ENCODE data around the gene NFATC1. TPM values are rescaled to one million over a fixed set of nuclear protein-coding genes. Genes with fewer than 3 reads are reported as not detected.

NFATC1 gene
- polyA plus RNA-seq, 2 of the 4 experiments (the other 2 are of a cell fraction) = 0.52 to 1.7 TPM

- no peak overlapping the region for H3K27ac ChIP-seq
- H3K4me3 ChIP-seq = no peak overlapping the region
- FAIRE-seq (no peak), ATAC-seq (no peak), DNase-seq (ENCODE audit: low read depth in 1 of 2, low spot score in 1 of 2) (no peak)
- POLR2A ChIA-PET = no interaction called here
- WGBS (ENCODE audit: missing lambda C conversion rate) = no CpG with 5 or more reads among the region's 21 CpGs
- TF ChIP-seq ZNF302 (CRISPR knock-in tag; IDR thresholded peaks at IDR 0.05) (no peak), HEYL (CRISPR knock-in tag; IDR thresholded peaks at IDR 0.05) (no peak), NFE2L2 (conservative IDR thresholded peaks at IDR 0.05; ENCODE audit: low read length) (no peak), ATOH8 (CRISPR knock-in tag; IDR thresholded peaks at IDR 0.05; ENCODE audit: low read depth) (no peak), RNF2 (IDR thresholded peaks at IDR 0.05; ENCODE audit: borderline replicate concordance, low read depth) (no peak), HOXB5 (CRISPR knock-in tag; IDR thresholded peaks at IDR 0.05) (no peak), JUNB (IDR thresholded peaks at IDR 0.05) (no peak), MAFK (IDR thresholded peaks at IDR 0.05; ENCODE audit: partially characterized antibody) (no peak), RAD21 (conservative IDR thresholded peaks at IDR 0.05 in 1 of 2, IDR thresholded peaks at IDR 0.05 in 1 of 2) (no peak), KDM1A (IDR thresholded peaks at IDR 0.05; ENCODE audit: low read depth) (no peak), FOSL2 (IDR thresholded peaks at IDR 0.05) (no peak), FOSL2 (CRISPR knock-in tag; IDR thresholded peaks at IDR 0.05) (no peak), TP53 (CRISPR knock-in tag; IDR thresholded peaks at IDR 0.05) (no peak)
- H3K4me1 ChIP-seq = no peaks in the 10 kb centered on the region
- H3K9me3 ChIP-seq = no peaks in the 10 kb centered on the region
- H3K4me2 ChIP-seq = no peak overlapping the region
- CTCF ChIA-PET = no interaction called here
Observed at GRCh38 chr18:79470547-79470946, 74.8 kb downstream of the NFATC1 start.

- FAIRE-seq (no peak), ATAC-seq (no peak), DNase-seq (ENCODE audit: low read depth in 1 of 2, low spot score in 1 of 2) (no peak)
- TF ChIP-seq NFE2L2 (conservative IDR thresholded peaks at IDR 0.05; ENCODE audit: low read length) = no peak
- TF ChIP-seq ATOH8 (CRISPR knock-in tag; IDR thresholded peaks at IDR 0.05; ENCODE audit: low read depth) = no peak
- TF ChIP-seq RARB (CRISPR knock-in tag; IDR thresholded peaks at IDR 0.05) = no peak
- TF ChIP-seq SMC3 (IDR thresholded peaks at IDR 0.05) = no peak
- TF ChIP-seq CHD2 (IDR thresholded peaks at IDR 0.05; ENCODE audit: low read length, partially characterized antibody) = no peak
- no peak for TF ChIP-seq KDM1A (IDR thresholded peaks at IDR 0.05; ENCODE audit: low read depth)
- TF ChIP-seq PBX3 (IDR thresholded peaks at IDR 0.05) = no peak
- TF ChIP-seq FOXS1 (CRISPR knock-in tag; IDR thresholded peaks at IDR 0.05) = no peak
- TF ChIP-seq ELK1 (IDR thresholded peaks at IDR 0.05; ENCODE audit: low read depth, low read length) = no peak
- no peak for TF ChIP-seq HOXB13 (CRISPR knock-in tag; IDR thresholded peaks at IDR 0.05; ENCODE audit: low read depth)
- no peak for TF ChIP-seq RFX5 (IDR thresholded peaks at IDR 0.05)
- no peak for TF ChIP-seq ZC3H11A (IDR thresholded peaks at IDR 0.05)
- POLR2A ChIA-PET = no interaction called here
- no peak overlapping the region for H3K27ac ChIP-seq
- no peak overlapping the region for H3K4me2 ChIP-seq
- no peak overlapping the region for H3K4me3 ChIP-seq
- H3K9me3 ChIP-seq = no peaks in the 10 kb centered on the region
- CTCF ChIA-PET = no interaction called here
- 75% methylated on average over 16 of the region's 16 CpGs for WGBS (ENCODE audit: missing lambda C conversion rate)
- H3K4me1 ChIP-seq = no peaks in the 10 kb centered on the region
Observed at GRCh38 chr18:79471046-79471445, 75.3 kb downstream of the NFATC1 start.

- no peak for FAIRE-seq
- WGBS (ENCODE audit: missing lambda C conversion rate) = 69% methylated on average over 8 of the region's 16 CpGs
- no peak for TF ChIP-seq JUN (IDR thresholded peaks at IDR 0.05)
- no peak for TF ChIP-seq RCOR1 (IDR thresholded peaks at IDR 0.05; ENCODE audit: low read depth, low read length)
- no peak for TF ChIP-seq SREBF2 (IDR thresholded peaks at IDR 0.05)
- no peak for TF ChIP-seq MAZ (IDR thresholded peaks at IDR 0.05; ENCODE audit: borderline replicate concordance, low read depth, low read length)
- TF ChIP-seq GATA3 (IDR thresholded peaks at IDR 0.05; ENCODE audit: borderline replicate concordance) = no peak
- no peak for TF ChIP-seq NR3C1 (IDR thresholded peaks at IDR 0.05)
- TF ChIP-seq RNF2 (IDR thresholded peaks at IDR 0.05; ENCODE audit: borderline replicate concordance, low read depth) = no peak
- no peak for TF ChIP-seq CBX2 (IDR thresholded peaks at IDR 0.05; ENCODE audit: borderline replicate concordance, low read depth)
- no peak for TF ChIP-seq BCL3 (IDR thresholded peaks at IDR 0.05)
- TF ChIP-seq MYC (IDR thresholded peaks at IDR 0.05; ENCODE audit: borderline replicate concordance, low read length) = no peak
- no peak for TF ChIP-seq CEBPB (IDR thresholded peaks at IDR 0.05)
Observed at GRCh38 chr18:79471597-79471996, 75.9 kb downstream of the NFATC1 start.

More at GRCh38 chr18:79471597-79471996, 75.9 kb downstream of the NFATC1 start:
- Histone ChIP-seq H3K4me1 (no peaks in the 10 kb centered on the region), H3K27ac (no peak overlapping the region), H3K9me3 (no peaks in the 10 kb centered on the region), H3K4me2 (no peak overlapping the region), H3K4me3 (no peak overlapping the region)
- no peak for ATAC-seq
- no peak for DNase-seq (ENCODE audit: low read depth in 1 of 2, low spot score in 1 of 2)
- CTCF ChIA-PET = no interaction called here
- POLR2A ChIA-PET = no interaction called here
